ENCODE measurements around the gene PHF10. TPM values are rescaled to one million over a fixed set of nuclear protein-coding genes. Genes with fewer than 3 reads are reported as not detected.

PHF10 gene
- total RNA-seq, 2 donors from 2014 or later, result 38.4 to 62.3 TPM

GRCh38 chr6:169714178-169714577, 10.1 kb downstream of the PHF10 start:
- no peak for DNase-seq (ENCODE audit: low spot score)
- H3K36me3 ChIP-seq, result peaks cover 24% of the 10 kb centered on the region
- H3K27me3 ChIP-seq (replicated peaks; ENCODE audit: insufficient read depth), result no peaks in the 10 kb centered on the region
- ATAC-seq (ENCODE audit: insufficient number of reproducible peaks, low FRiP score, low read depth), result no peak
- no peaks in the 10 kb centered on the region for H3K4me1 ChIP-seq (ENCODE audit: control insufficient read depth in 1 of 2, low read depth in 2 of 2)
- no peak for TF ChIP-seq CTCF (IDR thresholded peaks at IDR 0.05)
- H3K27ac ChIP-seq, result no peak overlapping the region
- H3K4me3 ChIP-seq, result no peak overlapping the region
- H3K9me3 ChIP-seq, result no peaks in the 10 kb centered on the region

- Histone ChIP-seq H3K4me3 (no peak overlapping the region), H3K27me3 (replicated peaks; ENCODE audit: insufficient read depth) (no peaks in the 10 kb centered on the region), H3K4me1 (ENCODE audit: control insufficient read depth in 1 of 2, low read depth in 2 of 2) (no peaks in the 10 kb centered on the region), H3K27ac (no peak overlapping the region), H3K36me3 (peaks cover 21% of the 10 kb centered on the region), H3K9me3 (no peaks in the 10 kb centered on the region)
- ATAC-seq (ENCODE audit: insufficient number of reproducible peaks, low FRiP score, low read depth), result no peak
- DNase-seq (ENCODE audit: low spot score), result no peak
- TF ChIP-seq CTCF (IDR thresholded peaks at IDR 0.05), result no peak
These were observed 14.3 kb downstream of the PHF10 start for GRCh38 chr6:169710009-169710408.

- no peak for ATAC-seq (ENCODE audit: insufficient number of reproducible peaks, low FRiP score, low read depth)
These were observed 15.0 kb downstream of the PHF10 start for GRCh38 chr6:169709293-169709692.

GRCh38 chr6:169707772-169708171, 16.5 kb downstream of the PHF10 start:
- no peaks in the 10 kb centered on the region for H3K9me3 ChIP-seq
- H3K36me3 ChIP-seq, result peaks cover 12% of the 10 kb centered on the region
- no peak overlapping the region for H3K27ac ChIP-seq
- ATAC-seq (ENCODE audit: insufficient number of reproducible peaks, low FRiP score, low read depth), result no peak
- no peaks in the 10 kb centered on the region for H3K27me3 ChIP-seq (replicated peaks; ENCODE audit: insufficient read depth)
- no peak for DNase-seq (ENCODE audit: low spot score)
- no peak overlapping the region for H3K4me3 ChIP-seq
- H3K4me1 ChIP-seq (ENCODE audit: control insufficient read depth in 1 of 2, low read depth in 2 of 2), result peaks cover 16 to 18% of the 10 kb centered on the region in 2 donors
- no peak for TF ChIP-seq CTCF (IDR thresholded peaks at IDR 0.05)

More at GRCh38 chr6:169709293-169709692, 15.0 kb downstream of the PHF10 start:
- Histone ChIP-seq H3K4me1 (ENCODE audit: control insufficient read depth in 1 of 2, low read depth in 2 of 2) (peaks cover under 1 to 7% of the 10 kb centered on the region in 2 donors), H3K36me3 (peaks cover 14% of the 10 kb centered on the region), H3K9me3 (no peaks in the 10 kb centered on the region), H3K4me3 (no peak overlapping the region), H3K27ac (no peak overlapping the region), H3K27me3 (replicated peaks; ENCODE audit: insufficient read depth) (no peaks in the 10 kb centered on the region)
- no peak for DNase-seq (ENCODE audit: low spot score)
- no peak for TF ChIP-seq CTCF (IDR thresholded peaks at IDR 0.05)

GRCh38 chr6:169702840-169703246, 21.5 kb downstream of the PHF10 start:
- Histone ChIP-seq H3K4me1 (ENCODE audit: control insufficient read depth in 1 of 2, low read depth in 2 of 2) (peaks cover 24 to 28% of the 10 kb centered on the region in 2 donors), H3K4me3 (peak overlapping the region; percentile 89), H3K27ac (peak overlapping the region; percentile 94), H3K9me3 (no peaks in the 10 kb centered on the region), H3K36me3 (no peaks in the 10 kb centered on the region), H3K27me3 (replicated peaks; ENCODE audit: insufficient read depth) (no peaks in the 10 kb centered on the region)
- TF ChIP-seq CTCF (IDR thresholded peaks at IDR 0.05), result no peak
- DNase-seq (ENCODE audit: low spot score) (no peak), ATAC-seq (ENCODE audit: insufficient number of reproducible peaks, low FRiP score, low read depth) (no peak)
